Activated CD8-positive, alpha-beta memory T cell treated with anti-CD3 and anti-CD28 coated beads for 36 hours (primary cell): Measurements from ENCODE around the gene PRCD. TPM values are rescaled to one million over a fixed set of nuclear protein-coding genes. Genes with fewer than 3 reads are reported as not detected.
"Not testable (repeated sequence)": the region's sequence is repeated elsewhere in the genome, so short reads cannot be mapped to it uniquely, and the experiment has no call there.

Experiments used
- CTCF ChIA-PET: fragments of 350-600 bp; sonication (Branson Sonifier 250); formaldehyde crosslinking; loops from one replicate; lab custom pipeline; 2021; ENCODE audit warnings: antibody characterized with exemption; lab: Charles Lee
- POLR2A ChIA-PET: fragments of 350-600 bp; sonication (Branson Sonifier 250); formaldehyde crosslinking; loops from one replicate; lab custom pipeline; 2021; ENCODE audit warnings: antibody characterized with exemption; lab: Charles Lee
- total RNA-seq, 2 experiments: library from RNA; stranded (reverse); gene quantifications; one replicate each; pipeline ENCODE4 v1.2.3, GENCODE V29; 2021

Gene PRCD
- total RNA-seq, 2 experiments from 2014 or later: 0.08 TPM; not detected in 1

DNA sequence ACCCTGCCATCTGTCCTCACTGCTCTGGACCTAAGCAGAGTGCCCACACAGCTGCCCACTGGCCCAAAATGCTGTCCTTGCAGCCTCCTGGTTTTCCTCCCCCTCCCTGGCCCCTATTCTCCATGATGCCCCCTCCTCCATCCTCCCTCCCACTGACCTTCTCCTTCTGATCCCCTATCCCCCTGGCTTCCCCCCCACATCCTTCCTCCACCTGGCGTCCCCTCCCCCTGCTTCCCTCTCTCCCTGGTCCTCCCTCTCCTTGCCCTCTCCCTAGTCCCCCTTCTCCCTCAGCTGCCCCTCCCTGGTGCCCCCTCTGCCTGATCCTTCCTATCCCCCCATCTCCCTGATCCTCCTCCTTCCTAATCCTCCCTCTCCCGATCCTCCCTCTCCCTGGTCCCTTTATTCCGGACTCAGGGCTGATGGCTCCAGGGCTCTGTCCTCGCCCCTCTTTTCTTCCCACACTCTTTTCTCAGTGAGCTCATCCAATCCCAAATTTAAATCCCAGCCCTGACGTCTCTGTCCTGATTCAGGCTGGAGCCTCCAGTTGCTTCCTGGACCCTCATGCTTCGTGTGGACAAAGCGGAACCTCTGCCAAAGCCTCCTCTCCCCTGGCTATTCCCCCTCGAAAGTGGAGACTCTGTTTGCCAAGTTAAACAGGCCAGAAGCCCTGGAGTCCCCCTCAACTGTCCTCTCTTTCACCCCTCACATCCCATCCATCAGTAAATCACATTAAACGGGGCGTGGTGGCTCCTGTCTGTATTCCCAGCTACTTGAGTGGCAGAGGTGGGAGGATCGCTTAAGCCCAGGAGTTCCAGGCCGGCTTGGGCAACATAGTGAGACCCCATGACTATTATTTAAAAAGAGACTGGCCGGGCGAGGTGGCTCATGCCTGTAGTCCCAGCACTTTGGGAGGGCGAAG lies 20.5 kb upstream of the PRCD start:
- CTCF ChIA-PET: interaction anchor here (0.7 to 1.1 kb wide), 3 partner anchors 10 to 1407 kb away, joined by 3 to 4 read pairs (median 3); no protein-coding TSS in a partner anchor
- POLR2A ChIA-PET: no interaction called here

- ChIA-PET POLR2A (interaction anchor here (0.6 kb wide), 1 partner anchor 201 kb away, joined by 11 read pairs; no protein-coding TSS in a partner anchor), CTCF (interaction anchor here (1.0 to 5.0 kb wide), 2 partner anchors 30 to 102 kb away, joined by 3 to 57 read pairs; no protein-coding TSS in a partner anchor)
Measured at GRCh38 chr17:76521262-76521661, 18.6 kb upstream of the PRCD start.

- ChIA-PET CTCF (interaction anchor here (1.0 to 5.0 kb wide), 4 partner anchors 14 to 102 kb away, joined by 3 to 57 read pairs (median 8); partner anchors contain the start of gene PRCD), POLR2A (interaction anchor here (0.6 kb wide), 1 partner anchor 201 kb away, joined by 11 read pairs; no protein-coding TSS in a partner anchor)
Measured at GRCh38 chr17:76521683-76522082, 18.2 kb upstream of the PRCD start.

- ChIA-PET POLR2A (no interaction called here), CTCF (interaction anchor here (0.6 to 5.0 kb wide), 29 partner anchors 10 to 295 kb away, joined by 3 to 57 read pairs (median 5); partner anchors contain the start of genes PRCD and ST6GALNAC2)
Measured at GRCh38 chr17:76523084-76524037, 16.5 kb upstream of the PRCD start.

DNA sequence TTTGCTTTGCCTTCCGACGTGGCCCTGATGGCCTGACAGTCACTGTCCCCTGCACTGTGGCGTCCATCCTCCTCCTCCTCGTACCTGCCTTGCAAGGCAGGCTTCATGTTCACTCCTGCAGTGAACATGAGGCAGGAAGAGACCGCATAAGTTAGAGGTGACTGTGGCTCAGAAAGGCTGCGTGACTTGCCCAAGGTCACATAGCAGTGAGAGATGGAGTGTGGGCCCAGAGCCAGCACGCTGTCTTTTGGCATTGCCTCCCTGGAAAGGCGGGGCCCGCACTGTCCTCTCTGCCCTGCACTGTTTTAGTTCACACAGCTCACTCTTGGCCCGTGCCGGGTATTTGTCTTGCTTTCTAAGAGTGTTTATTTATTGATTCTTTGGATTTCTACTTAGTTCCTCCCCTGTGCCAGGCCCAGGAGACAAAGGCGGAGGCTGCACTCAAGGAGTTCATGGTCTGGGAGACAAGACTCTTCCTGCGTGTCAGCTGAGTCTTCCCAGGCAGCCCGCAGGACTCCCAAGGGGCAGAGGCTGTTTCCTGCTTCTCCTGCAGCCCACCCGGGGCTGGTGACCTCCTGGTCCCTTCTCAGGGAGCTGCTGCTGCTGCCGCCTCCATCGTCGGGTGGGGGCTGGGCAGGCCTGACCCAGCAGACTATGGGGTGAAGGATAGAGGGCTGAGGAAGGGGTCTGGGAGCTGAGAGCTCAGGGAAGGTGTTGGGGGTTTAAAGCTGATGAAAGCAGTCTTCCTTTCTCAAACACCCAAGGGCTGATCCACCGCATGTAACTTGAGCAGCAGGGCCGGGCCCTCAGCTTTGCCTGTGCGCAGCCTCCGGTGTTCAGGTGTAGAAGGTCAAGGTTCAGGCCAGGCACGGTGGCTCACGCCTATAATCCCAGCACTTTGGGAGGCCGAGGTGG lies 15.0 kb upstream of the PRCD start:
- CTCF ChIA-PET: interaction anchor here (0.7 to 5.0 kb wide), 7 partner anchors 27 to 444 kb away, joined by 3 to 57 read pairs (median 3); no protein-coding TSS in a partner anchor
- POLR2A ChIA-PET: no interaction called here

- POLR2A ChIA-PET: not testable (repeated sequence)
- CTCF ChIA-PET: interaction anchor here (1.0 to 5.0 kb wide), 2 partner anchors 26 to 98 kb away, joined by 3 to 57 read pairs; no protein-coding TSS in a partner anchor
Measured at GRCh38 chr17:76525513-76525833, 14.4 kb upstream of the PRCD start.

DNA sequence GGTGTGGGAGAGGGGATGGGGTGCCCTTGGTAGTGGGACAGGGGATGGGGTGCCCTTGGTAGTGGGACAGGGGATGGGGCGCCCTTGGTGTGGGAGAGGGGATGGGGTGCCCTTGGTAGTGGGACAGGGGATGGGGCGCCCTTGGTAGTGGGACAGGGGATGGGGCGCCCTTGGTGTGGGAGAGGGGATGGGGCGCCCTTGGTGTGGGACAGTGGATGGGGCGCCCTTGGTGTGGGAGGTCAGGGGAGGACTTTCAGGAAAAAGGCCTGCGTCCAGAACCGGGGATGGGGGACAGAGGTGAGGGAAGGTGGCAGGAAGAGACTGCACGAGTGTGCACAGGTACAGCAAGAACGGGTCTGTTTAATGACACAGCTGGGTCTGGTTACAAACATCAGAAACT lies 12.8 kb upstream of the PRCD start:
- POLR2A ChIA-PET: interaction anchor here (1.4 kb wide), 1 partner anchor 10 kb away, joined by 3 read pairs; the partner anchor contains the start of gene CYGB
- CTCF ChIA-PET: interaction anchor here (2.0 kb wide), 1 partner anchor 31 kb away, joined by 10 read pairs; no protein-coding TSS in a partner anchor

DNA sequence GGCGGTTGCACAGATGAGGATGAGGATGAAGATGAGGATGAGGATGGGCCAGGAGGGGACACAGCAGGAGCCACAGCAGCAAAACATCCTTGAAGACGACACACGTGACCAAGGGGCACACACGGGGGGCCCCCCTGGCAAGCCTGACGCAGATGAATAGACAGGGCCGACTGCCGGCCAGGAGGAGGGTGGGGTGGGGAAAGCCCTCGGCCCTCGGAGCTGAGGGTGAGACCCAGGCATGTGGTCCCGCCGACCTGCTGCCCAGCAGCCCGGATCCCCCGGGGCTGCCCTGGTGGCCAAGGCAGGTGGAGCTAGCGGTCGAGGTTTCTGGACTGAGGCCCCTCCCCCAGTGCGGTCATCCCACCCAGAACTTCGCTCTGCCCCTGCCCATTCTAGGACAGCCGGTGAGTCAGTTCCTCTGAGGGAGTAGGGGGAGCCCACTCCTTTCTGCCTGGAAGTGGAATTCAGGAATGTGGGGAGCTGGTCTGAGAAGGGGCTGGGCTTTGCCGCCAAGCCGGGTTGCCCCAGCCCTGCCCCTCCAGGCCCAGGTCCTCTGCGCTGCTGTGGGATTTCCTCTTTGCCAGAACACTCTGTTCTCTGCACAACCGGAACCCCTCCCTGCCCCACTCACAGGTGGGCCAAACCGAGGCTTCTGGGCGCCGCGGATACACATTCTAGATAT lies 12.3 kb upstream of the PRCD start:
- POLR2A ChIA-PET: interaction anchor here (0.7 to 1.4 kb wide), 2 partner anchors 10 to 182 kb away, joined by 3 read pairs; partner anchors contain the start of gene CYGB
- CTCF ChIA-PET: interaction anchor here (0.7 to 2.0 kb wide), 7 partner anchors 19 to 193 kb away, joined by 3 to 10 read pairs (median 4); no protein-coding TSS in a partner anchor

DNA sequence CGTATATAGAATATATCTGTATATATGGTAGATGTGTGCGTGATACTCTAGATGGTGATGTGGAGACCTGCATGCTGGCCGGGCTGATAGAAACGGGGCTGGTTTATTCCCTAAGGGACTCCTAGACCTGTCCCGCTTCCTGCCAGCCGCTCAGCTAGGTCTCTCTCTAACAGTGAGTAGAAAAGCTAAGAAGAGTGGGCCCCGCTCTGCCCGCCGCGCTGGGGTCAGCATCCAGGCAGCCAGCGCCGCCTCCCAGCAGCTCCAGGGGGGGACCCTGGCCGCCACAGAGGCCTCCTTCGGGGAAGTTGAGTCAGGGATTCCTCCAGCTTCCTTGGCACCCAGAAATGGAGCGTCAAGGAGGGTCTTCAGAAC lies 11.7 kb upstream of the PRCD start:
- ChIA-PET POLR2A (interaction anchor here (0.7 to 1.4 kb wide), 2 partner anchors 9 to 181 kb away, joined by 3 read pairs; partner anchors contain the start of gene CYGB), CTCF (interaction anchor here (0.7 to 2.0 kb wide), 7 partner anchors 18 to 194 kb away, joined by 3 to 10 read pairs (median 4); no protein-coding TSS in a partner anchor)

DNA sequence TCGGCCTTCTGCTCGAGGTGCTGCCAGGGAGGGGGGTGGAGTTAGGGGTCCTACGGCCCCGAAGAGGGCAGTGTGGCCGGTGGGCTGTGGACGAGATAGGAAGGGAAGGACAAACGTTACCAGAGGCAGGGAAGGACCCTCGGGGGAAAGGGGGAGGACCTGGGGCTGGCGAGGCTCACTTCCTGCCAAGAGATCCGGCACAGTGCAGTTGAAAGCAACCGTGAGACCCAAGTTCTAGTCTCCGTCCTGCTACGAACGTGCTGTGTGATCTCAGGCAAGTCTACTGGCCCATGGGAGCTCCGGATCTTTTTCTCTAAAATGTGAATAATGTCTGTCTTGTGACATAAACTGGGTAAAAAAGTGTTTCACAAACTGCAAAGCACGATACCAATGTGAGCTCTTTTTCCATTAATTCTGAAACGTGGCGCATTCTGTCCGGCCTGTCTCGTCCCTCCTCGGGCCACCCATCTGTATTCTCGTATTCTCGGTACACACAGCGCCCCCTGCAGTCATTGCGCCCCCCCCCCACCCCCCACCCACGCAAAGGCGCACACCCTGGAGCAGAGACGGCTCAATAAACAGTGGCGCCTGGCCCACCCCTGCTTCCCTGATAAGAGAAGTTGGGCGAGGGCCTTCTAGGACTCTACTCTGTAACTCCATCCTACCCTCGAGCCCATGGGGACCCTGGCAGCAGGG lies 11.2 kb upstream of the PRCD start:
- POLR2A ChIA-PET: interaction anchor here (0.7 to 1.4 kb wide), 2 partner anchors 9 to 181 kb away, joined by 3 read pairs; partner anchors contain the start of gene CYGB
- CTCF ChIA-PET: interaction anchor here (0.7 to 2.0 kb wide), 7 partner anchors 17 to 194 kb away, joined by 3 to 10 read pairs (median 3); no protein-coding TSS in a partner anchor

- ChIA-PET CTCF (interaction anchor here (1.1 to 2.0 kb wide), 4 partner anchors 17 to 58 kb away, joined by 3 to 10 read pairs (median 5); no protein-coding TSS in a partner anchor), POLR2A (no interaction called here)
Measured at GRCh38 chr17:76529224-76530094, 10.4 kb upstream of the PRCD start.

- ChIA-PET CTCF (interaction anchor here (1.1 kb wide), 1 partner anchor 27 kb away, joined by 3 read pairs; no protein-coding TSS in a partner anchor), POLR2A (no interaction called here)
Measured at GRCh38 chr17:76530095-76530723, 9.6 kb upstream of the PRCD start.

DNA sequence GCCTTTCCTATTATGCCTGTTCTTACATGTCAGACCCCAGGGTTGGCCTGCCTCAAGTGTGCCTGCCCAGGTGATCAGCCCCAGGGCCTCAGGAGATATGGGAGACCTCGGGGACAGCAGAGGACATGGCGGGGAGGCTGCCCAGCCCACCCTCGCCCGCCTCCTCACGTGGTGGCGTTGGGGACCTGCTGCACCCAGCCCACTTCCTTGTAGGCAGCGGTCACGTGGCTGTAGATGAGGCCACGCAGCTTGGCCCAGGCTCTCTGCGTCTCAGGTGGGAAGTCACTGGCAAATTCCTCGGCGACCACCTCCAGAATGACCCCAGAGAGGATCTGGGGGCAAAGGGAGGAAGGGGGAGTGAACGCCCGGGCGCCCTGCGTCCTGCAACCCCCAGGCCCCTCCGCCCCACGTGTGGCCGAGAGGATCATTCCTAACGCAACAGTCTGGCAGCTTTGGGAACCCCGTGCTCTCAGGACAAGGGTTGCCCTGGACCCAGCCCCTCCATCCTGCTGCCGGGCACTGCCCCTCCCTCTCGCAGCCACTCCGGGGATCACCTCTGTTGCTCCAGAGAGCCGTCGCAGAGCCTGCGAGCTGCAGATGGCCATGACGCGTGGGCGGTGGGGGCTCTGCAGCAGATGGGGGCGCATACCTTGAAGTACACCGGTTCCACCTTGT lies 8.9 kb upstream of the PRCD start:
- POLR2A ChIA-PET: no interaction called here
- CTCF ChIA-PET: interaction anchor here (1.1 kb wide), 1 partner anchor 26 kb away, joined by 3 read pairs; no protein-coding TSS in a partner anchor

GRCh38 chr17:76531486-76532038 lies 8.3 kb upstream of the PRCD start:
- CTCF ChIA-PET: interaction anchor here (0.6 kb wide), 1 partner anchor 981 kb away, joined by 3 read pairs; no protein-coding TSS in a partner anchor

More at GRCh38 chr17:76531486-76532038, 8.3 kb upstream of the PRCD start:
- POLR2A ChIA-PET: no interaction called here
